ENCODE measurements around the gene DMGDH.

The DMGDH gene

GRCh38 chr5:78971998-78972397, 97.5 kb downstream of the DMGDH start:
- DNase-seq, result no peak

GRCh38 chr5:78968781-78969180, 100.7 kb downstream of the DMGDH start:
- DNase-seq, result no peak

GRCh38 chr5:78964889-78965288, 104.6 kb downstream of the DMGDH start:
- no peak for DNase-seq

- DNase-seq, result no peak
These were observed 107.7 kb downstream of the DMGDH start for GRCh38 chr5:78961743-78962142.

GRCh38 chr5:78959767-78960166, 109.7 kb downstream of the DMGDH start:
- no peak for DNase-seq

- no peak for DNase-seq
These were observed 110.6 kb downstream of the DMGDH start for GRCh38 chr5:78958672-78959445.

GRCh38 chr5:78956901-78957300, 112.6 kb downstream of the DMGDH start:
- DNase-seq, result no peak

- DNase-seq, result no peak
These were observed 116.2 kb downstream of the DMGDH start for GRCh38 chr5:78953092-78953800.

Data from activated naive CD4-positive, alpha-beta T cell treated with anti-CD3 and anti-CD28 coated beads, Interleukin-2, amount 50 U/mL, for 16 hours (primary cell).